AG04450 (cell line): Measurements from ENCODE around the gene WDR64. TPM values are rescaled to one million over a fixed set of nuclear protein-coding genes. Genes with fewer than 3 reads are reported as not detected.
"Not testable (repeated sequence)": the region's sequence is repeated elsewhere in the genome, so short reads cannot be mapped to it uniquely, and the experiment has no call there.

Source experiments
- CTCF ChIA-PET: fragments of 300-600, 350-600 bp; formaldehyde crosslinking; extraction: SDS; loops from one replicate; lab custom pipeline; 2022; ENCODE audit warnings: antibody characterized with exemption, inconsistent platforms; lab: Charles Lee
- POLR2A ChIA-PET: fragments of 350-600 bp; formaldehyde crosslinking; extraction: SDS; loops from one replicate; lab custom pipeline; 2021; ENCODE audit warnings: antibody characterized with exemption, inconsistent platforms; lab: Yijun Ruan, JAX
- DNase-seq: peaks from one replicate; pipeline ENCODE4 v3.0.0-alpha.2; 2011; ENCODE audit warnings: low read depth, low spot score
- H3K27ac ChIP-seq: one replicate; pipeline ENCODE4 v1.5.1; 2012; ENCODE audit warnings: low read depth, low read length, control low read depth
- H3K27me3 ChIP-seq: one replicate; pipeline ENCODE4 v1.6.0; 2012; ENCODE audit warnings: low read length; ENCODE audit not compliant: control insufficient read depth, insufficient read depth
- H3K4me3 ChIP-seq: 2 replicates; pipeline ENCODE4 v1.5.1; 2011; ENCODE audit warnings: mild to moderate bottlenecking, low read depth, low read length, control low read depth
- H3K9me3 ChIP-seq: 2 replicates; pipeline ENCODE4 v1.5.1; 2012; ENCODE audit warnings: low read length; ENCODE audit not compliant: control insufficient read depth, insufficient read depth
- CTCF ChIP-seq: IDR thresholded peaks from 2 replicates; pipeline ENCODE4 v1.5.1; 2011; ENCODE audit warnings: low read depth, low read length, control low read depth, inconsistent platforms
- polyA plus RNA-seq: library from polyadenylated mRNA; depleted of rRNA; stranded (reverse); fragments of >200 nt; gene quantifications from 2 replicates; pipeline ENCODE4 v1.2.3, GENCODE V29; 2011

The WDR64 gene
- polyA plus RNA-seq, 1 experiment: not detected

- no peak for DNase-seq
- no peak overlapping the region for H3K4me3 ChIP-seq
- H3K27ac ChIP-seq: no peak overlapping the region
- CTCF ChIA-PET: interaction anchor here (1.1 kb wide), 1 partner anchor 12 kb away, joined by 6 read pairs; no protein-coding TSS in a partner anchor
- no peaks in the 10 kb centered on the region for H3K27me3 ChIP-seq
- no peaks in the 10 kb centered on the region for H3K9me3 ChIP-seq
- no peak for TF ChIP-seq CTCF
- POLR2A ChIA-PET: no interaction called here
These were observed 170.8 kb downstream of the WDR64 start for GRCh38 chr1:241822846-241823245.

GRCh38 chr1:241823925-241824324 lies 171.8 kb downstream of the WDR64 start:
- ChIA-PET CTCF (interaction anchor here (1.9 to 3.3 kb wide), 2 partner anchors 24 to 213 kb away, joined by 5 to 10 read pairs; partner anchors contain the start of gene EXO1), POLR2A (interaction anchor here (0.6 kb wide), 1 partner anchor 18 kb away, joined by 3 read pairs; no protein-coding TSS in a partner anchor)
- Histone ChIP-seq H3K9me3 (no peaks in the 10 kb centered on the region), H3K27me3 (no peaks in the 10 kb centered on the region), H3K4me3 (no peak overlapping the region), H3K27ac (no peak overlapping the region)
- no peak for DNase-seq
- TF ChIP-seq CTCF: no peak

- H3K9me3 ChIP-seq: no peaks in the 10 kb centered on the region
- no peaks in the 10 kb centered on the region for H3K27me3 ChIP-seq
- H3K27ac ChIP-seq: no peak overlapping the region
- no peak for TF ChIP-seq CTCF
- no peak overlapping the region for H3K4me3 ChIP-seq
- ChIA-PET CTCF (interaction anchor here (0.7 to 3.3 kb wide), 6 partner anchors 9 to 215 kb away, joined by 3 to 12 read pairs (median 6); partner anchors contain the start of gene EXO1), POLR2A (no interaction called here)
- no peak for DNase-seq
These were observed 173.5 kb downstream of the WDR64 start for GRCh38 chr1:241825581-241825980.

- H3K27me3 ChIP-seq, DNase-seq, H3K4me3 ChIP-seq, POLR2A ChIA-PET, H3K27ac ChIP-seq, H3K9me3 ChIP-seq: not testable (repeated sequence)
- CTCF ChIA-PET: interaction anchor here (2.7 to 3.3 kb wide), 2 partner anchors 8 to 216 kb away, joined by 10 to 12 read pairs; no protein-coding TSS in a partner anchor
These were observed 174.5 kb downstream of the WDR64 start for GRCh38 chr1:241826613-241827012.

GRCh38 chr1:241827264-241827663 lies 175.2 kb downstream of the WDR64 start:
- ChIA-PET POLR2A (no interaction called here), CTCF (no interaction called here)
- Histone ChIP-seq H3K4me3 (no peak overlapping the region), H3K27ac (no peak overlapping the region), H3K27me3 (no peaks in the 10 kb centered on the region), H3K9me3 (no peaks in the 10 kb centered on the region)
- DNase-seq: no peak
- TF ChIP-seq CTCF: no peak
